Keratinocyte (primary cell): ENCODE measurements around the gene EME2. TPM values are rescaled to one million over a fixed set of nuclear protein-coding genes. Genes with fewer than 3 reads are reported as not detected.

Experiments
- DNase-seq: peaks from one replicate; pipeline ENCODE4 v3.0.0-alpha.2; 2011; ENCODE audit warnings: low read depth, missing footprints, low spot score
- FAIRE-seq: peaks from 2 replicates; lab custom pipeline; 2011; peaks lifted over from hg19 to GRCh38; lab: Jason Lieb, UNC
- H2AFZ ChIP-seq: 2 replicates; pipeline ENCODE4 v1.6.0; 2012; ENCODE audit warnings: low read length, control low read depth, inconsistent platforms; ENCODE audit not compliant: control insufficient read depth
- H3K27ac ChIP-seq: 2 replicates; pipeline ENCODE4 v1.5.1; 2011; ENCODE audit warnings: low read length; ENCODE audit not compliant: control insufficient read depth, insufficient read depth
- H3K27me3 ChIP-seq: 3 replicates; pipeline ENCODE4 v1.6.0; 2011; ENCODE audit warnings: low read length; ENCODE audit not compliant: control insufficient read depth, insufficient read depth; ENCODE audit errors: extremely low read depth
- H3K36me3 ChIP-seq, 2 experiments: 2 replicates in 1 of 2; 3 replicates in 1 of 2; pipeline ENCODE4 v1.5.1; 2011; ENCODE audit warnings: low read length in 2 of 2, mild to moderate bottlenecking in 1 of 2; ENCODE audit not compliant: control insufficient read depth in 2 of 2, insufficient read depth in 2 of 2; ENCODE audit errors: extremely low read depth in 1 of 2
- H3K4me1 ChIP-seq: 3 replicates; pipeline ENCODE4 v1.5.1; 2011; ENCODE audit warnings: low read length; ENCODE audit not compliant: control insufficient read depth, insufficient read depth; ENCODE audit errors: extremely low read depth
- H3K4me2 ChIP-seq: 3 replicates; pipeline ENCODE4 v1.6.0; 2011; ENCODE audit warnings: low read depth, low read length; ENCODE audit not compliant: control insufficient read depth, insufficient read depth; ENCODE audit errors: extremely low read depth
- H3K4me3 ChIP-seq, 3 experiments: fragments of 200-600 bp in 1 of 3; sonication (generic) in 1 of 3; 2 replicates in 2 of 3; 3 replicates in 1 of 3; pipeline ENCODE4 v1.5.1; 2011 to 2016; ENCODE audit warnings: low read length in 3 of 3, mild to moderate bottlenecking in 3 of 3, control low read depth in 2 of 3, inconsistent platforms in 1 of 3, low read depth in 1 of 3, mixed read lengths in 1 of 3, mixed run types in 1 of 3, moderate library complexity in 1 of 3; ENCODE audit not compliant: control insufficient read depth in 2 of 3, insufficient read depth in 2 of 3; ENCODE audit errors: extremely low read depth in 1 of 3
- H3K79me2 ChIP-seq: 2 replicates; pipeline ENCODE4 v1.6.0; 2012; ENCODE audit warnings: low read length; ENCODE audit not compliant: control insufficient read depth, insufficient read depth
- H3K9ac ChIP-seq: 3 replicates; pipeline ENCODE4 v1.6.0; 2011; ENCODE audit warnings: low read length; ENCODE audit not compliant: control insufficient read depth, insufficient read depth; ENCODE audit errors: extremely low read depth
- H3K9me1 ChIP-seq: 3 replicates; pipeline ENCODE4 v1.6.0; 2011; ENCODE audit warnings: low read length; ENCODE audit not compliant: control insufficient read depth, insufficient read depth; ENCODE audit errors: extremely low read depth
- H3K9me3 ChIP-seq: 2 replicates; pipeline ENCODE4 v1.5.1; 2012; ENCODE audit warnings: low read depth, low read length; ENCODE audit not compliant: control insufficient read depth
- H4K20me1 ChIP-seq: 3 replicates; pipeline ENCODE4 v1.6.0; 2011; ENCODE audit warnings: low read length; ENCODE audit not compliant: control insufficient read depth, insufficient read depth; ENCODE audit errors: extremely low read depth
- EZH2 ChIP-seq: IDR thresholded peaks from one replicate; pipeline ENCODE4 v1.6.1; 2012; ENCODE audit warnings: inconsistent platforms, mild to moderate bottlenecking, low read length, moderate library complexity
- dilution Hi-C: fragments of 300-500 bp; cut with MboI; formaldehyde crosslinking; loops from one replicate; pipeline ENCODE4 v1.7.0; 2020; ENCODE audit warnings: low sequenced_read_pairs; ENCODE audit not compliant: extremely low pct_ligation_motif_present
- polyA plus RNA-seq, 5 experiments: library from polyadenylated mRNA; depleted of rRNA in 3 of 5; stranded (reverse) in 3 of 5; stranded (forward) in 1 of 5; unstranded in 1 of 5; fragments of >200 nt; gene quantifications; 1 replicate in 1 of 5; 2 replicates in 3 of 5; 3 replicates in 1 of 5; pipeline versions ENCODE4 v1.2.1 to v1.2.3, GENCODE V29; 2011 to 2012; ENCODE audit warnings: missing spikeins in 2 of 5, low read depth in 1 of 5, low replicate concordance in 1 of 5
- TF ChIP-seq, protein P1 (sequence below), 3 experiments: IDR thresholded peaks in 1 of 3; conservative IDR thresholded peaks in 1 of 3; optimal IDR thresholded peaks in 1 of 3; 2 replicates in 2 of 3; 3 replicates in 1 of 3; pipeline versions ENCODE3 to v1.5.1; 2011; ENCODE audit warnings: low read length in 3 of 3, mild to moderate bottlenecking in 3 of 3, moderate library complexity in 2 of 3, control low read depth in 1 of 3, inconsistent platforms in 1 of 3; ENCODE audit not compliant: insufficient read depth in 2 of 3; ENCODE audit errors: extremely low read depth in 1 of 3

Gene EME2
- polyA plus RNA-seq, 1 donor (not counting 4 experiments of a cell fraction or from before 2014, with no cell fraction given), result 6.3 TPM

DNA sequence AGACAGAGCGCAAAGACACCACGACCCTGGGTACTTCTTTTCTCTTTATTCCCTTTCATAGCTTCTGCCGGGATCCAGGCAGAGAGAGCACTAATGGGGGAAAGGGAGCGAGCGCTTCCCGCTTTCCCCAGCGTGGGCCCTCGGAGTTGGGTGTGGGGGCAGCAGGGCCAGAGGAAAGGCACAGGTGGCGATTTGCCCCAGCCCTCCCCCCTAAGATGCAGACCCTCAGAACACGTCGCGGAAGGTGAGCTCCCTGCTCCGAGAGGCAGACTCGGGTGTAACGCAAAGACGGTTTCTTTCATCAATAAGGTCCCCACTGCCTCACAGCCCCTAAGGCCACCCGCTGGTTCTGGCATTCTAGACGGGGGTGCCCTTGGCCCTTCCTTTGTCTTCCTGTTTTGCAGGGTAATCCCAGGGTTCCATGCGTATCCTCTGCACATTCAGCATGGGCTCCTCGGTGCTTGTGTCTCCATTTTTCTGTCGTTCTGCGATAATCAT, 697 bp upstream of the EME2 start:
- peak overlapping the region; percentile 81 for H3K9ac ChIP-seq
- peak overlapping the region; percentile 76 for H3K27ac ChIP-seq
- dilution Hi-C loops, result no loop called here
- H3K79me2 ChIP-seq, result peaks cover 32% of the 10 kb centered on the region
- no peaks in the 10 kb centered on the region for H3K9me1 ChIP-seq
- H3K36me3 ChIP-seq, result peaks cover 3 to 10% of the 10 kb centered on the region in 2 experiments
- DNase-seq, result no peak
- TF ChIP-seq, protein P1, sequence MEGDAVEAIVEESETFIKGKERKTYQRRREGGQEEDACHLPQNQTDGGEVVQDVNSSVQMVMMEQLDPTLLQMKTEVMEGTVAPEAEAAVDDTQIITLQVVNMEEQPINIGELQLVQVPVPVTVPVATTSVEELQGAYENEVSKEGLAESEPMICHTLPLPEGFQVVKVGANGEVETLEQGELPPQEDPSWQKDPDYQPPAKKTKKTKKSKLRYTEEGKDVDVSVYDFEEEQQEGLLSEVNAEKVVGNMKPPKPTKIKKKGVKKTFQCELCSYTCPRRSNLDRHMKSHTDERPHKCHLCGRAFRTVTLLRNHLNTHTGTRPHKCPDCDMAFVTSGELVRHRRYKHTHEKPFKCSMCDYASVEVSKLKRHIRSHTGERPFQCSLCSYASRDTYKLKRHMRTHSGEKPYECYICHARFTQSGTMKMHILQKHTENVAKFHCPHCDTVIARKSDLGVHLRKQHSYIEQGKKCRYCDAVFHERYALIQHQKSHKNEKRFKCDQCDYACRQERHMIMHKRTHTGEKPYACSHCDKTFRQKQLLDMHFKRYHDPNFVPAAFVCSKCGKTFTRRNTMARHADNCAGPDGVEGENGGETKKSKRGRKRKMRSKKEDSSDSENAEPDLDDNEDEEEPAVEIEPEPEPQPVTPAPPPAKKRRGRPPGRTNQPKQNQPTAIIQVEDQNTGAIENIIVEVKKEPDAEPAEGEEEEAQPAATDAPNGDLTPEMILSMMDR (optimal IDR thresholded peaks at IDR 0.05 in 1 of 3, IDR thresholded peaks at IDR 0.05 in 1 of 3, conservative IDR thresholded peaks at IDR 0.05 in 1 of 3; ENCODE audit: extremely low read depth in 1 of 3, insufficient read depth in 2 of 3, low read length in 3 of 3), result no peak
- TF ChIP-seq EZH2, result no peak
- no peaks in the 10 kb centered on the region for H3K27me3 ChIP-seq
- H3K4me2 ChIP-seq, result peak overlapping the region; percentile 99
- no peak overlapping the region for H2AFZ ChIP-seq
- FAIRE-seq, result no peak
- peaks cover 22% of the 10 kb centered on the region for H3K4me1 ChIP-seq
- H3K4me3 ChIP-seq, result peak overlapping the region; percentile 73 to 75 (median 73)
- H3K9me3 ChIP-seq, result no peaks in the 10 kb centered on the region
- H4K20me1 ChIP-seq, result peaks cover 2% of the 10 kb centered on the region

DNA sequence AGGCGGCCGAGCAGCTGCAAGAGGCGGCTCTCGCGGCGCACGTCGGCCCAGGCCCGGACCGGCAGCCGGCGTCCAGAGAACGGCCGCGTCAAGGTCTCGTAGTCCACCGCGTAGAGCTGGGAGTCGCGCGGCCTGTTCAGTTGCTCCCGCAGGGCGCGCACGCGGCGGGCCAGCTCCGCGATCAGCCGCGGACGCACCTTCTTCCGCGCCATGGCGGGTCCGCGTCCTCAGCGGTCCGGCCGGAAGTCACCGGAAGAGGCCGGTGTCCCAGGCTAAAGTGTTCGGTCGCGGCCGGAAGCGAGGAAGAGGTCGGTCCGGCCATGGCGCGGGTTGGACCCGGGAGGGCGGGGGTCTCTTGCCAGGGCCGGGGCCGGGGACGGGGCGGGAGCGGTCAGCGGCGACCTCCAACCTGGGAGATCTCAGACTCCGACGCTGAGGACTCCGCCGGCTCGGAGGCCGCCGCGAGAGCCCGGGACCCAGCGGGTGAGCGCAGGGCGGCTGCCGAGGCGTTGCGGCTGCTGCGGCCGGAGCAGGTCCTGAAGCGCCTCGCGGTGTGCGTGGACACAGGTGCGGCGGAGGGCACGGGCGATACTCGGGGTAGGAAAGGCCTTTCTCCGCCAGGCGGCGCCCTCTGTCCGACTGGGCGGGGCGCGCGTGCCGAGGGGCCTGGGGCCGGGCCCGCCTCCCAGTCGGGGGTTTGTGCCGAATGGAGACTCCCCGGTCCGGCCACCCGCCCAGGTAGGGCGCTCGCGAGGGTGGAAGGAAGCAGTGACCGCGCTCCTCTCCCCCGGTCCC, 495 bp downstream of the EME2 start, which contains the start of gene MRPS34:
TSS of gene MRPS34 (minus strand) at position 227 of the 795 bp plus-strand sequence. CDS start at position 212, 15 bp downstream.
- Histone ChIP-seq H3K4me2 (peak within 1 kb of the TSS; percentile 99), H3K36me3 (peaks cover 3 to 11% of the 10 kb centered on the region in 2 experiments), H4K20me1 (peaks cover 2% of the 10 kb centered on the region), H3K9me1 (no peaks in the 10 kb centered on the region), H3K27me3 (no peaks in the 10 kb centered on the region), H3K27ac (peak within 1 kb of the TSS; percentile 76), H3K9me3 (no peaks in the 10 kb centered on the region), H3K9ac (peak within 1 kb of the TSS; percentile 81), H3K79me2 (peaks cover 32% of the 10 kb centered on the region), H2AFZ (peak within 1 kb of the TSS; percentile 74), H3K4me3 (peak within 1 kb of the TSS; percentile 73 to 75 (median 73)), H3K4me1 (peaks cover 22% of the 10 kb centered on the region)
- no peak for FAIRE-seq
- dilution Hi-C loops, result no loop called here
- no peak for DNase-seq
- TF ChIP-seq, protein P1 (optimal IDR thresholded peaks at IDR 0.05 in 1 of 3, IDR thresholded peaks at IDR 0.05 in 1 of 3, conservative IDR thresholded peaks at IDR 0.05 in 1 of 3; ENCODE audit: extremely low read depth in 1 of 3, insufficient read depth in 2 of 3, low read length in 3 of 3), result peak; percentile 51 to 84 (median 84)
- no peak for TF ChIP-seq EZH2
